H1 (cell line): ENCODE results near the gene LYPD1. TPM values are rescaled to one million over a fixed set of nuclear protein-coding genes. Genes with fewer than 3 reads are reported as not detected.

Experiments used
- CTCF ChIA-PET: fragments of 300-600 bp; sonication (Branson Sonifier 250); formaldehyde crosslinking; loops from one replicate; lab custom pipeline; 2021; ENCODE audit not compliant: partially characterized antibody; lab: Charles Lee
- POLR2A ChIA-PET: fragments of 300-600 bp; sonication (Branson Sonifier 250); formaldehyde crosslinking; loops from one replicate; lab custom pipeline; 2021; ENCODE audit warnings: inconsistent platforms; ENCODE audit not compliant: partially characterized antibody; lab: Charles Lee
- DNase-seq, 2 experiments: peaks; one replicate each; pipeline versions ENCODE4 v3.0.0 to v3.0.0-alpha.2; 2010 to 2022; ENCODE audit warnings: low spot score in 2 of 2, low read depth in 1 of 2, mixed read lengths in 1 of 2
- FAIRE-seq: peaks from 2 replicates; lab custom pipeline; 2011; peaks lifted over from hg19 to GRCh38; lab: Jason Lieb, UNC
- H2AFZ ChIP-seq: 2 replicates; pipeline ENCODE4 v1.8.1; 2012; ENCODE audit warnings: low read length, inconsistent platforms
- H2AK5ac ChIP-seq: 2 replicates; pipeline ENCODE4 v1.6.1; 2013; ENCODE audit warnings: low read depth, low read length
- H2BK120ac ChIP-seq: replicated peaks from 2 replicates; pipeline ENCODE3; 2013; ENCODE audit warnings: low read depth, low read length, inconsistent platforms
- H2BK12ac ChIP-seq: 2 replicates; pipeline ENCODE4 v1.6.1; 2013; ENCODE audit warnings: low read depth, low read length
- H2BK15ac ChIP-seq: 2 replicates; pipeline ENCODE4 v1.6.1; 2013; ENCODE audit warnings: low read length
- H2BK20ac ChIP-seq: 2 replicates; pipeline ENCODE4 v1.6.1; 2013; ENCODE audit warnings: low read length
- H2BK5ac ChIP-seq: 2 replicates; pipeline ENCODE4 v1.6.1; 2013; ENCODE audit warnings: low read depth, low read length
- H3K14ac ChIP-seq: 2 replicates; pipeline ENCODE4 v1.6.1; 2013; ENCODE audit warnings: inconsistent platforms; ENCODE audit not compliant: insufficient read length
- H3K18ac ChIP-seq: 2 replicates; pipeline ENCODE4 v1.6.1; 2013; ENCODE audit warnings: low read length; ENCODE audit errors: extremely low read depth
- H3K23ac ChIP-seq: 2 replicates; pipeline ENCODE4 v1.6.1; 2013; ENCODE audit warnings: inconsistent platforms; ENCODE audit not compliant: insufficient read length
- H3K23me2 ChIP-seq: 2 replicates; pipeline ENCODE4 v1.6.1; 2013; ENCODE audit warnings: low read depth, low read length
- H3K27ac ChIP-seq: 2 replicates; pipeline ENCODE4 v1.6.1; 2011; ENCODE audit warnings: low read depth, low read length, inconsistent platforms
- H3K27me3 ChIP-seq, 4 experiments: replicated peaks in 1 of 4; 1 replicate in 1 of 4; 2 replicates in 3 of 4; pipeline versions ENCODE4 v1.6.1 to v1.8.1; 2011 to 2013; ENCODE audit warnings: low read length in 3 of 4, mild to moderate bottlenecking in 3 of 4, inconsistent platforms in 2 of 4, mixed read lengths in 2 of 4, moderate library complexity in 1 of 4; ENCODE audit not compliant: control insufficient read depth in 3 of 4, insufficient read depth in 3 of 4; ENCODE audit errors: extremely low read depth in 1 of 4
- H3K36me3 ChIP-seq, 4 experiments: 2 replicates each; pipeline versions ENCODE4 v1.6.1 to v1.8.1; 2011 to 2013; ENCODE audit warnings: mild to moderate bottlenecking in 4 of 4, low read length in 3 of 4, moderate library complexity in 2 of 4, control low read depth in 1 of 4, inconsistent platforms in 1 of 4; ENCODE audit not compliant: insufficient read depth in 4 of 4, control insufficient read depth in 2 of 4
- H3K4ac ChIP-seq: replicated peaks from 2 replicates; pipeline ENCODE3; 2013; ENCODE audit warnings: low read length, low read depth, mixed read lengths, inconsistent platforms; ENCODE audit not compliant: insufficient read length
- H3K4me1 ChIP-seq, 4 experiments: replicated peaks in 1 of 4; 1 replicate in 1 of 4; 2 replicates in 3 of 4; pipeline versions ENCODE4 v1.6.1 to v1.8.1; 2011 to 2013; ENCODE audit warnings: low read length in 3 of 4, inconsistent platforms in 2 of 4, mixed read lengths in 1 of 4; ENCODE audit not compliant: insufficient read depth in 4 of 4, control insufficient read depth in 3 of 4
- H3K4me2 ChIP-seq, 2 experiments: 2 replicates each; pipeline versions ENCODE4 v1.6.1 to v1.8.1; 2011 to 2013; ENCODE audit warnings: low read depth in 2 of 2, low read length in 2 of 2, control low read depth in 1 of 2, inconsistent platforms in 1 of 2, mild to moderate bottlenecking in 1 of 2; ENCODE audit not compliant: insufficient read depth in 1 of 2
- H3K4me3 ChIP-seq, 4 experiments: fragments of 200-600, 300-600 bp in 1 of 4; sonication (generic), shearing (Covaris generic), sonication (Bioruptor Twin) in 1 of 4; 2 replicates each; pipeline versions ENCODE4 v1.5.1 to v1.8.1; 2011 to 2016; ENCODE audit warnings: low read length in 4 of 4, low read depth in 3 of 4, control low read depth in 2 of 4, inconsistent platforms in 2 of 4, mild to moderate bottlenecking in 2 of 4, mixed read lengths in 1 of 4, moderate library complexity in 1 of 4; ENCODE audit not compliant: insufficient read depth in 2 of 4; ENCODE audit errors: extremely low read depth in 1 of 4
- H3K56ac ChIP-seq: replicated peaks from 2 replicates; pipeline ENCODE3; 2013; ENCODE audit warnings: low read depth, mild to moderate bottlenecking, mixed read lengths, low read length, inconsistent platforms; ENCODE audit not compliant: insufficient read length
- H3K79me1 ChIP-seq: 2 replicates; pipeline ENCODE4 v1.6.1; 2013; ENCODE audit warnings: low read depth, low read length, control low read depth
- H3K79me2 ChIP-seq, 2 experiments: 2 replicates each; pipeline versions ENCODE4 v1.6.1 to v1.8.1; 2012 to 2013; ENCODE audit warnings: low read length in 2 of 2, mild to moderate bottlenecking in 2 of 2, inconsistent platforms in 1 of 2; ENCODE audit not compliant: insufficient read depth in 2 of 2, control insufficient read depth in 1 of 2
- H3K9ac ChIP-seq, 4 experiments: replicated peaks in 1 of 4; 1 replicate in 1 of 4; 2 replicates in 3 of 4; pipeline versions ENCODE4 v1.6.1 to v1.8.1; 2011 to 2013; ENCODE audit warnings: low read depth in 3 of 4, low read length in 3 of 4, control low read depth in 2 of 4, mild to moderate bottlenecking in 2 of 4, moderate library complexity in 2 of 4, inconsistent platforms in 1 of 4; ENCODE audit errors: extremely low read depth in 1 of 4
- H3K9me3 ChIP-seq, 2 experiments: 2 replicates each; pipeline versions ENCODE4 v1.6.1 to v1.8.1; 2012 to 2013; ENCODE audit warnings: mild to moderate bottlenecking in 2 of 2, moderate library complexity in 2 of 2, control low read depth in 1 of 2, inconsistent platforms in 1 of 2, low read depth in 1 of 2, low read length in 1 of 2, mixed read lengths in 1 of 2; ENCODE audit not compliant: insufficient read depth in 2 of 2
- H4K20me1 ChIP-seq, 2 experiments: replicated peaks in 1 of 2; 2 replicates each; pipeline versions ENCODE3 to v1.8.1; 2011 to 2013; ENCODE audit warnings: inconsistent platforms in 2 of 2, low read length in 2 of 2, mild to moderate bottlenecking in 1 of 2; ENCODE audit not compliant: insufficient read depth in 2 of 2, control insufficient read depth in 1 of 2
- H4K5ac ChIP-seq: 2 replicates; pipeline ENCODE4 v1.6.1; 2013; ENCODE audit warnings: low read length, low read depth, mixed read lengths, inconsistent platforms; ENCODE audit not compliant: insufficient read length
- H4K8ac ChIP-seq: 2 replicates; pipeline ENCODE4 v1.8.0; 2013; ENCODE audit warnings: mild to moderate bottlenecking, moderate library complexity, low read length, inconsistent platforms; ENCODE audit not compliant: insufficient read depth; ENCODE audit errors: extremely low read depth
- H4K91ac ChIP-seq: replicated peaks from 2 replicates; pipeline ENCODE3; 2013; ENCODE audit warnings: low read length, mixed read lengths, inconsistent platforms; ENCODE audit not compliant: insufficient read length
- CBX5 ChIP-seq: fragments of 300-800, 300-1000 bp; sonication (generic); IDR thresholded peaks from 2 replicates; pipeline ENCODE4 v1.7.1; 2016; ENCODE audit warnings: antibody characterized with exemption, low read length, low read depth
- WGBS, 2 experiments: shearing (Covaris generic) in 1 of 2; methylation state at CpG; one replicate each; pipeline versions ENCODE4 v1.1.6 to v1.1.7; 2013 to 2015; ENCODE audit warnings: low lambda C conversion rate in 2 of 2, mixed read lengths in 2 of 2, inconsistent platforms in 1 of 2, low coverage in 1 of 2, missing lambda C conversion rate in 1 of 2; ENCODE audit not compliant: insufficient replicate concordance in 2 of 2, insufficient coverage in 1 of 2, insufficient read length in 1 of 2; ENCODE audit errors: extremely low coverage in 1 of 2, missing lambda C conversion rate in 1 of 2; 5-methylcytosine and 5-hydroxymethylcytosine counted together
- polyA plus RNA-seq, 7 experiments: library from polyadenylated mRNA; depleted of rRNA in 3 of 7; stranded (reverse) in 5 of 7; unstranded in 2 of 7; fragments of >200 nt in 5 of 7; fragments of 200-250 nt in 2 of 7; gene quantifications; 1 replicate in 5 of 7; 2 replicates in 1 of 7; 4 replicates in 1 of 7; pipeline versions ENCODE4 v1.2.1 to v1.2.3, GENCODE V29; 2011 to 2013; ENCODE audit warnings: missing spikeins in 2 of 7, mixed read lengths in 2 of 7
- total RNA-seq: library from RNA; stranded (reverse); fragmentation: NEBNext Ultra II Directional; extraction: Animal tissue kit (Norgen Biotek cat#: 25700); gene quantifications from 2 replicates; pipeline ENCODE4 v1.2.1, GENCODE V29; 2021

The LYPD1 gene
- total and polyA plus RNA-seq, 2 of the 8 experiments (the other 6 are each of a cell fraction or from before 2014, with no cell fraction given) = 1.9 to 2.7 TPM

- H3K14ac ChIP-seq = no peak overlapping the region
- no peaks in the 10 kb centered on the region for H3K79me2 ChIP-seq
- no peak overlapping the region for H3K56ac ChIP-seq
- no peak overlapping the region for H2BK20ac ChIP-seq
- H4K91ac ChIP-seq = no peak overlapping the region
- no peaks in the 10 kb centered on the region for H3K9me3 ChIP-seq
- TF ChIP-seq CBX5 = no peak
- H3K4me1 ChIP-seq = peaks cover 0 to 3% (median 0%) of the 10 kb centered on the region in 4 experiments; a peak in 1 of 7 replicates
- no peak overlapping the region for H2AFZ ChIP-seq
- no peaks in the 10 kb centered on the region for H3K27me3 ChIP-seq
- no peak overlapping the region for H3K18ac ChIP-seq
- ChIA-PET CTCF (interaction anchor here (0.7 to 3.8 kb wide), 9 partner anchors 8 to 519 kb away, joined by 3 to 11 read pairs (median 3); partner anchors contain the start of gene LYPD1), POLR2A (no interaction called here)
- H3K4me2 ChIP-seq = no peak overlapping the region
- H4K8ac ChIP-seq = no peak overlapping the region
- no peak overlapping the region for H3K4me3 ChIP-seq
- no peak overlapping the region for H3K27ac ChIP-seq
- H3K36me3 ChIP-seq = no peaks in the 10 kb centered on the region
- no peak overlapping the region for H3K23ac ChIP-seq
- no peaks in the 10 kb centered on the region for H3K79me1 ChIP-seq
- no peaks in the 10 kb centered on the region for H3K23me2 ChIP-seq
- WGBS, 2 experiments = 82% methylated on average over 8 of the region's 8 CpGs; no CpG with 5 or more reads in 1 of the 2 experiments
- no peak for FAIRE-seq
- H3K9ac ChIP-seq = no peak overlapping the region
- no peak overlapping the region for H3K4ac ChIP-seq
- no peaks in the 10 kb centered on the region for H4K20me1 ChIP-seq
- no peak overlapping the region for H2BK12ac ChIP-seq
- no peak for DNase-seq
- no peak overlapping the region for H2AK5ac ChIP-seq
- no peak overlapping the region for H2BK15ac ChIP-seq
- H4K5ac ChIP-seq = no peak overlapping the region
- no peak overlapping the region for H2BK120ac ChIP-seq
- no peak overlapping the region for H2BK5ac ChIP-seq
Measured at GRCh38 chr2:132652474-132652873, 17.5 kb downstream of the LYPD1 start.
